OCI-LY1 (cell line): ENCODE measurements around the gene SERPINB13.

Source experiments
- CTCF ChIP-seq: fragments of 200-600 bp; sonication (generic), shearing (Covaris generic); IDR thresholded peaks from 2 replicates; pipeline ENCODE4 v1.5.1; 2017; ENCODE audit warnings: mild to moderate bottlenecking, antibody characterized with exemption, low read length, moderate library complexity, mixed read lengths
- EZH2 ChIP-seq: fragments of 200-600 bp; sonication (generic), shearing (Covaris generic); IDR thresholded peaks from 2 replicates; pipeline ENCODE4 v1.8.0; 2017; ENCODE audit warnings: borderline replicate concordance, mixed run types, mild to moderate bottlenecking, antibody characterized with exemption, low read length, moderate library complexity, mixed read lengths

GRCh38 chr18:63542069-63542468 lies 45.1 kb upstream of the SERPINB13 start, which contains the start of gene SERPINB12:
- TF ChIP-seq EZH2 (no peak), CTCF (no peak)
